ENCODE measurements around the gene BATF.
"Not testable (repeated sequence)": the region's sequence is repeated elsewhere in the genome, so short reads cannot be mapped to it uniquely, and the experiment has no call there.

The BATF gene

GRCh38 chr14:75522224-75522982, at the start of gene BATF:
Gene BATF (plus strand): TSS chr14:75522469. CDS start chr14:75522683, 214 bp downstream.
- DNase-seq (ENCODE audit: low spot score), result no peak

GRCh38 chr14:75474127-75474526, 48.1 kb upstream of the BATF start:
- not testable (repeated sequence) for DNase-seq (ENCODE audit: low spot score)

- no peak for DNase-seq (ENCODE audit: low spot score)
These were observed 45.8 kb upstream of the BATF start for GRCh38 chr14:75476274-75476995.

GRCh38 chr14:75477881-75478280, 44.4 kb upstream of the BATF start:
- no peak for DNase-seq (ENCODE audit: low spot score)

- no peak for DNase-seq (ENCODE audit: low spot score)
These were observed 42.3 kb upstream of the BATF start for GRCh38 chr14:75479770-75480600.

- DNase-seq (ENCODE audit: low spot score), result no peak
These were observed 39.9 kb upstream of the BATF start for GRCh38 chr14:75482366-75482765.

- no peak for DNase-seq (ENCODE audit: low spot score)
These were observed 37.4 kb upstream of the BATF start for GRCh38 chr14:75484711-75485429.

- DNase-seq (ENCODE audit: low spot score), result no peak
These were observed 36.0 kb upstream of the BATF start for GRCh38 chr14:75486318-75486717.

- no peak for DNase-seq (ENCODE audit: low spot score)
These were observed 35.1 kb upstream of the BATF start for GRCh38 chr14:75487155-75487671.

- no peak for DNase-seq (ENCODE audit: low spot score)
These were observed 32.8 kb upstream of the BATF start for GRCh38 chr14:75489480-75489837.

- no peak for DNase-seq (ENCODE audit: low spot score)
These were observed 30.8 kb upstream of the BATF start for GRCh38 chr14:75491376-75491978.

- no peak for DNase-seq (ENCODE audit: low spot score)
These were observed 29.3 kb upstream of the BATF start for GRCh38 chr14:75492832-75493591.

GRCh38 chr14:75493592-75494087, 28.6 kb upstream of the BATF start:
- DNase-seq (ENCODE audit: low spot score), result no peak

GRCh38 chr14:75494896-75495295, 27.4 kb upstream of the BATF start:
- DNase-seq (ENCODE audit: low spot score), result no peak

- DNase-seq (ENCODE audit: low spot score), result no peak
These were observed 26.9 kb upstream of the BATF start for GRCh38 chr14:75495399-75495798.

GRCh38 chr14:75495882-75496281, 26.4 kb upstream of the BATF start:
- DNase-seq (ENCODE audit: low spot score), result no peak

GRCh38 chr14:75496755-75497154, 25.5 kb upstream of the BATF start:
- no peak for DNase-seq (ENCODE audit: low spot score)

- no peak for DNase-seq (ENCODE audit: low spot score)
These were observed 25.1 kb upstream of the BATF start for GRCh38 chr14:75497191-75497590.

GRCh38 chr14:75497701-75498100, 24.6 kb upstream of the BATF start:
- DNase-seq (ENCODE audit: low spot score), result no peak
